GM18502 (cell line): Measurements from ENCODE around the gene NEK10.
"Not testable (repeated sequence)": the region's sequence is repeated elsewhere in the genome, so short reads cannot be mapped to it uniquely, and the experiment has no call there.

ENCODE experiments used
- ATAC-seq: cut with Tn5 transposase; IDR thresholded peaks from one replicate; pipeline ENCODE4 v1.9.1; 2021; ENCODE audit warnings: mild to moderate bottlenecking; ENCODE audit not compliant: unreplicated experiment, poor library complexity

Gene NEK10

GRCh38 chr3:27368831-27369607 is at the start of gene NEK10:
Gene NEK10 (minus strand): TSS chr3:27369383. CDS start chr3:27352882, 16,501 bp downstream.
- ATAC-seq: peak; percentile 100

DNA sequence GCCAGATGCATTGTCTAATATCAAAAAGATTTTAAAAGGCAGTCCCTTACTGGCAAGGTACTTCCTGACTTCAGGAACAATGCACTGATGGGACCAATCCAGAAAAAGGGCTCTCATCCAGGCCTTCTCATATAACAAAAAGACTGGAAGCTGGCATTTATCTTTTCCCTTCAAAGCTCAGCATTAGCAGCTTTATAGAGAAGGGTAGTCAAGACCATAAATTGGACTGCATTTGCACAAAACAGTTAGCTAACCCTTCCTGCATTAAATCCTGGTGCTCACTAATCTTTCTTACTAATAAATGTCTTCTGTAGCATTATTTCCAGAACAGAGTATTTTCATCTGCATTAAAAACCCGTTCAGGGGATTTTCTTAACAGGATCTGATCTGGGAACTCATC is 46.0 kb upstream of the NEK10 start:
- ATAC-seq: no peak

DNA sequence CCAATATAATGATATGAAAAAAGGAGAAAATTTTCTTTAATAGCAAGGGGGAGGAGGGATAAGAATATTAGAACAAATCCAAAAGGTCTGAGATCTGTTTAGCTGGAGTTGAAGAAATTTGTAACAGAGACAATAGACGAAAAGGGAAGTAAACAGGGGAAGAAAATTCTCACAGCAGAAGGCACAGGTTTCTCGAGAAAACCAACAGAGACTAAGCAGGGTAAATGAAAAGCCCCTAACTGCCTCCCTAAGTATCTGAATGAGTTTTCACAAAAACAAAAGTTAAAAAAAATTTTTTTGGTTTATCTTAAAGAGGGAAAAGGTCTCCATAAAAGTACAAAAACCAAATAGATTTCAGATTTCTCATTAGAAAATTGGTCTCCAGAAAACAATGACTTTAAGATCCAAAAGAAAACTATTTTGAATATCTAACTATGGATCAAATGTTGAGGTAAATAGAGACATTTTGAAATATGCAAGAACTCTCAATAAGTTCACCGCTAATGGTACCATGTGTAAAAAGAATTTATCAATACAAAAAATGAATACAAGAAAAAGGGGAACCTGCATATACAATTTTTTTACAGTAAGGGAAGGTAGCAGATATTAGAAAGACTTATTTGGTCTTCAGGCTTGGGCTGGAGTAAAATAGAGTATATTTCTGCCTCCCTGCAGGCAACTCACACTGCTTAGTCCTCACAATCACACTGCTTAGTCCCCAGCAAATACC is 23.9 kb upstream of the NEK10 start:
- peak; percentile 89 for ATAC-seq

- ATAC-seq: not testable (repeated sequence)
Observed at GRCh38 chr3:27392414-27392813, 23.2 kb upstream of the NEK10 start.

DNA sequence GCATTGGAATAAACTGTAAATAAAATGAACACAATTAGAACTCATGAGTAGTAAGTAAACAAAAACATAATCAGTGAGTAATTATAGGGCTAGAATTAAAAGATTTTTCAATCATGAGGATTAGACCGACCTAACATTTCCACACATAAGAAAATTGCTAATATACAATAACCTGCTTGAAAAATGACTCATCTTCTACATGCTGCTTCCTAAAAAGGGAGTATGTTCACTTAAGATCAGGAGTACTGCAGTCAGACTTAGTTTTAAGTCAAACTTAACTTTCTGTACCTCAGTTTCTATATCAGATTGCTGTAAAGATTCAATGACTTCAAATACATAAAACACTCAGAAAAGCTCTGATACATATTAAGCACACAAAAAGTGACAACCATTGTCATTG is 22.6 kb upstream of the NEK10 start:
- ATAC-seq: no peak

- no peak for ATAC-seq
Observed at GRCh38 chr3:27387625-27388024, 18.4 kb upstream of the NEK10 start.

- ATAC-seq: peak; percentile 75
Observed at GRCh38 chr3:27385504-27385903, 16.3 kb upstream of the NEK10 start.

GRCh38 chr3:27384191-27384590 is 15.0 kb upstream of the NEK10 start:
- ATAC-seq: no peak

DNA sequence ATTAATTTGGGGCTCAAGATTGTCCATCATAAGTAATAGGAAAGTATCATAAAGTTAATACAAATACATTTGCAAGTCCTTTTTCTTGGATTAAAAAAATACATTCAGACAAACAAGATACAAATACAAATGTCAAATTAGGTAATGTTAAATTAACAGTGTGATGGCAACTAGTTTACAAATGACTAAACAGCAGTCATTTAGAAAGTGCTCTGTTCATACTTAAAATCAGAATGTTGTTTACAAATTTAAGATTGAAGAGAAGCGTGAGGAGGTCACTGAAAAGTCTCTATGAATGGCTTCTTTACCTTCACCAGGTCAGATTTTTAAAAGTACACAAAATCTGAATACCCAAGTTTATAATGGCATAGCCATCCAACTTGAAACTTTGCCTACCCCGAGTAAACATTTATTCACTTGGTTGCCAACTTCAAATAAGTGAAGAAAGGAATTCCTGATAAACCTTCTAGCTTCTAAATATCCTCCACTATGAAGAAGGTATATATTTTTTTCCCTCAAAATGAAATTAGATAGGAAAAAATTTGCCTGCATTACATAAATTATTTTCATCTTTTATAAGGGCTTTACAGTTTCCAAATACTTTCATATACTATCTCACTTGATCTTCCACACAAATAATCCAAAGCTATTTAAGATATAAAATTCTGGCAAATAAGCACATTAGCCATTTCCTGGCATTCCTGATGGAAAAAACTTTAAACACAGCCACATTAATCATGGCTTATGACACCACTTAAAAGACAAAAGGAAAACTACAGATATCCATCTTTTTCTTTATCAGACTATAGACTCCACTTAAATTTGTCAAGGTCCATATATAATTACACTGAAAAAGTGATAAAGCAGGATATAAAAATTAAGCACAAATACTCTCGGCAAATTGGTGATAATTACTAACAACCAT is 11.5 kb upstream of the NEK10 start:
- ATAC-seq: no peak

DNA sequence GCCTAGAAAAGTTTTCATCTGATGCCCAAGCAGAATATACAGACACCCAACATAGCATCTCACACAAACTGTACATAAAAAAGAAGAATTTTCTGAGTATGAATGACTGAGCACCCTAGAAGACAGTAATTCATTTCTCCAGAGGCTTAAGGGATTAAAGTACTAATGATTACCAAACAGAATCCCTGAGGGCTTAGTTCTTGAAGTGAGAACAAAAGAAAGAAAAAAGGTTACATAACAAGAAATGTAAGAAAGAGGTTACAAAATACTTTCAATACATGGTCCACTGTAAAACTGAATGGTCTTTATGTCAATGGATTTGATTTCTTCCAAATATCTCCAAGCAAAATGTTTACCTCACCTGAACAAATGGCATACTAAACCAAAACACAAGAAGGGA is 9.1 kb upstream of the NEK10 start:
- ATAC-seq: no peak

DNA sequence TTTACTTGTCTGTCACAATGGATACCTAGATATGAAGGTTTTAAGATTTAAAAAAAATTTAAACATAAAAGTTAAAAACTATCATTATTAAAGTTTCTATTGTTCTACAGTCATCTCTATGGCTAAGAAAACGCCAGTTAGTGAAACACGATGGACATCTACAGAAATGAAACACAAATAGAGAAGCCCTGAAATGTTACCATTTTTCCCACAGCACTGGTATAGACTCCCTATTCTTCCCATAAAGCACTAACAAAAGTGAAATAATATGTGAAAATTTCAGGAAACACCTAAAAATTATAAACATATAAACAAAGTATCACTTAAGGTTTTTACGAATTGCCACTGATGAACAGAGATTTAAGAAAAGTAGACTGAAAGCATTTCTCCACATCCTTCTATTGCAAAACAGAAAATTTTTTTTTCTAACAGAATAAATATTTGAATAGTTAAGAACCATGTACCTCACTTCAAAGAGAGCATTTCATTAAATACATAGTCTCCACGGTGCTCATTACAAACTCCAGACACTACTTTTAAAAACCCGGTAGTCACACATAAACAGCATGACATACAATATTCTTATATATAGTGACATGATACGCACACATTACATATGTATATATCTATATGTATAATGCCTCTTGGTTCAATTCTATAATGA is 7.1 kb upstream of the NEK10 start:
- no peak for ATAC-seq

GRCh38 chr3:27366062-27366591 is 3.1 kb downstream of the NEK10 start:
- no peak for ATAC-seq

DNA sequence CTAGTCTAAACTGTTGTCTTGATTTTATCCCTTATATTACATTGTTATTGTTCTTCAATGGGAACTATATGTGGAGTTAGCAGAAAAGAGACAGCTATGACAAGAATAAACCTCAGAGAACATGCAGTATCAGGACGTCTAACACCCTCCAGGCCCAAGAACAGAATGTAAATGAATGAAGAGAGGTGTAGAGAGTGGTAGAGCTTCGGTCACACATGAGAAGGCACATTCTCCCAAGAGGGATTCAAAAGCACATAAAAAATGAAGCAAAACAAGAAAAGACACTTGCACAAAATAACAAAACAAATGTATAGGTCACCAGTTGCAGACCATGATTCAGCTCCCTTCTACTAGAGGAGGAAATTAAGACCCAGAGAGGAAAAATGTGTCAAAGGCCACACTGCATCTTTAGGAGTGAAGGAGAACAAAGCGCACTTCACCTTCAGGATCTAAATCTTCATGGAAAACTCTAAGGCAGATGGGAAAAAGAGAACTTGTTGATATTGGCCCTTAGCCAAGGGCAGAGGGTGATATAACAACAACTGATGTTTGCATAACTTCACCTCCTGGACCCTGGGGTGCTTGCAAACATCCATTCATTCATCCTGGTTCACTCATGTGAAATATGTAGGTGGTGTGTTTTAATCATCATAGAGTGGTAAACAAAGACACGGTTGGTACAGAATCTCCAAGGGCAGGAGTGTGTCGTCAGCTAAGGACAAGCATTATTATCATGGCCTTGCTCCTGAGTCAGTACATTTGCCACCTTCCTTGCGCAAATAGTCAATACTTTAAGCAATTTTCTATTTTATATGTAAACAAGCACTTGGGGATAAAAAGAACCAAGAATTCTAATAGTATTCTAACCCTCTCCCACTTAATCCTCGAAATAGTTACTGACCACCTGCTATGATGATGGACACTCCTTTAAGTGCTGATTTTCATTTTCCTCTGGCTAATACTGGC is 8.8 kb downstream of the NEK10 start:
- peak; percentile 37 for ATAC-seq

GRCh38 chr3:27358372-27358771 is 10.8 kb downstream of the NEK10 start:
- ATAC-seq: no peak

DNA sequence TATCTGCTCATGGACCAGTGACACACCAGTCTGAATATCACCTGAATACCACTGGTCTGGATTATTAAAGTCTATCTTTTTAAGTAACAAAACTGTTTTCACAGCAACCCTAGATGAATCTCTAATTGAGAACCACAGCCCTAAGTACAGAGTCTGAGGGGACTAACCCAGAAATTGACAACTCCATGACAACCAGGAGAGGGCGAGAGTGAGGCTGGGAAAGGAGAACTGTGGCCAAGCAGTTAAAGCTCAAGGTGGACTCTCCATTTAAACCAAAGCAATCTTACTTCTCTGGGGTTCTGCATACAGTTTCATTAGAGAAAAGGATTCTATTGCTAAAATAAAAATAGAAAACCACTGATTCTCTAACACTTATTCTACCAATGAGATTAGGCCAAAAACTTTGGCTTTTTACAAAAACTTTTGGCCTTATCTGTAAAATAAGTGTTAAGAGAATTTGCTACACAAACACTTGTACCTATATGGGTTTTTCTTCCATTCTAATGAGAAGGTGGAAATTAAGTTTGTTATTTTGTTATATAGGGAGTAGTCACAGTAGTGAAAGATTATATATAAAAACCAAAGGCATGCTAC is 11.4 kb downstream of the NEK10 start:
- ATAC-seq: peak; percentile 95

- no peak for ATAC-seq
Observed at GRCh38 chr3:27356976-27357375, 12.2 kb downstream of the NEK10 start.

DNA sequence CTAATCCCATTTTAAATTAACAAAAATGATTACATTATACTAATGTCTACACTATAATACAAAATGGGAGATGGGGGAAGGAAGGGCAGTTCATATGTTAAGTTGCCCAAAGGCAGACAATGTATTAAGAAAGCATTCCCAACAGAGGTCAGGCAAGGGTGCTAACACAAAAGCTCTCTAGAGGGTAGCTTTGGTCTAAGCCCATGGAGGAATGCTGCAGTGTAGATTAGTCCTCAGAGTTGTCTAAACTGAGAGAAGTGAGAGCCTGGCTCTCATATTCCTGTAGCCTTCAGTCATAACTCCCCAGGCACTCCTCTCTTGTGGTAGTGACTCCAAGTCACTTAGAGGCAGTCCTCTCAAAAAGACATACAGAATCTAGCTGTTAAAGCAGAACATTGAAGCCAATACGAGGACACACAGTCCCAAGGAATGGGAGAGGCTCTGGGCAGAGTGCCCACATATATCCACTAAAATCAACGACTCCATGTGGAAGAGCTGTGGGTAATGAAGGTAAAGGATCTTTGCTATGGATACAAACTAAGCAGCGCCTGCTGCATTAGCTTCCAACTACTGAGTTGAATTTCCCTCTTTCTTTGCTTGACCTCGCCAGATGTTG is 14.5 kb downstream of the NEK10 start:
- ATAC-seq: no peak

DNA sequence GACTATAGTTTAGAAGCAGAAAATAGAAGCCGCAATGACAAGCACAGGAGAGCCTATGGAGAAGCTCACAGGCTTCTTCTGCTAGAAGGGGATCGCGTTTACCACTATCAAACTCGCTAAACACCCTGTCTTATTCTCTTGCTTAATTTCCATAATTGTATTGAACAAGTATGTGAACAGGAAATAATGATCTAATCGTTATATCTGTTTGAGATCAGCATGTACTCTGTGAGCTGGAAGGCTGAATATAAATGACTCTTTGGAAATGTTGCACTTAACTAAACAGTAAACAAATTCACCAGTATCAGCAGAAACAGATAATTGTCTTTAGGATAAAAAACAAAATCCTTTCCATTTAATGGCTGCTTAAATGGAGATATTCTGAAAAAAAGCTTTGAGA is 15.0 kb downstream of the NEK10 start:
- ATAC-seq: no peak
